IMR-90 (cell line): Measurements from ENCODE around the gene KIF1C. TPM values are rescaled to one million over a fixed set of nuclear protein-coding genes. Genes with fewer than 3 reads are reported as not detected.

Source experiments
- POLR2A ChIP-seq: IDR thresholded peaks from 2 replicates; pipeline ENCODE4 v1.6.1; 2012; ENCODE audit warnings: mild to moderate bottlenecking, low read depth, low read length
- RFX5 ChIP-seq: IDR thresholded peaks from 2 replicates; pipeline ENCODE4 v1.8.0; 2012; ENCODE audit warnings: low read depth, mild to moderate bottlenecking, low read length, moderate library complexity
- polyA plus RNA-seq, 3 experiments: library from polyadenylated mRNA; depleted of rRNA; stranded (reverse); fragments of >200 nt; gene quantifications; 2 replicates each; pipeline ENCODE4 v1.2.3, GENCODE V29; 2012; ENCODE audit warnings: low replicate concordance in 1 of 3
- total RNA-seq: library from RNA; depleted of rRNA; stranded (reverse); fragments of >200 nt; gene quantifications from 2 replicates; pipeline ENCODE4 v1.2.3, GENCODE V29; 2012
- TF ChIP-seq, protein P1 (sequence below): fragments of 150-350 bp; IDR thresholded peaks from 2 replicates; pipeline ENCODE4 v1.6.1; 2017; ENCODE audit warnings: mild to moderate bottlenecking, antibody characterized with exemption, low read length, low read depth

The KIF1C gene
- total and polyA plus RNA-seq, 2 of the 4 experiments (the other 2 are of a cell fraction) = 27.4 to 28.7 TPM

DNA sequence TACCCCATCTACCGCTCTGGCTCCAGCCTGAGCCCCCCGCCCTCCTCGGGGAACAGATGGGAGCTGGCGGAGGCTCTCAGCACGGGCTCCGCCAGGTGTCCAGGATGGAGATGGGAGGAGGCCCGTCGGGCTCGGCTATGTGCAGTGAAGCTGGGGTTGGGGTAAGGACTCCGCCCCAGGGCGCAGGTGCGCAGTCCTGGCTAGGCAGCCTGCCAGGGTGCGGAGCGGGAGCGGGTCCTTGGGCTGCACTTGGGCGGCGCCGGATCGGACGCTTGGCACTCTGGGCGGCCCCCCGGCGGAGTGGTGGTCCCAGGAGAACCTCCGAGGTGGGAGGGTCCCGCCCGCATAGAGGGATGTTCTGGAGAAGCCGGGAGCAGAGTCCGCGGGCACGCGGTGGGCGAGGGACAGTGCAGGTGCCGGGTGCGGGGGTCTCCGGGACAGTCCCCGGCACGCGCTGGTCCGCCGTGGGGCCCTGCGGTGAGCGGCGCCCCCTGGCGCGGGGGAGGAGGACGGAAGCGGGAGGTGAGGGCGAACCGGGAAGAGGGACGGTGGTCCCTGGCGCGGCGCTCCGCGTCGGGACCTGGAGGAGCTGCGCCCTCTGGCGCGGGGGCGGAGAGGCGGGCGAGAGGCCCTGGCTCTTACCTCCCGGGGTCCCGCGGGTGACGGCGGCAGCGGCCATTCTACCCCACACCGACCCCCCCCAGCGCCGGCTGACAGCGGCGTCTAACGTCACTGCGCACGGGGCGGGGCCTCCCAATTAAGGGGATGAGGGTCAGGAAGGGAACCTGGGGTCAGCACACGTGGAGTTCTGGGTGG lies 10.6 kb upstream of the KIF1C start, which contains the start of gene CAMTA2 (continued):
- TF ChIP-seq, protein P1, sequence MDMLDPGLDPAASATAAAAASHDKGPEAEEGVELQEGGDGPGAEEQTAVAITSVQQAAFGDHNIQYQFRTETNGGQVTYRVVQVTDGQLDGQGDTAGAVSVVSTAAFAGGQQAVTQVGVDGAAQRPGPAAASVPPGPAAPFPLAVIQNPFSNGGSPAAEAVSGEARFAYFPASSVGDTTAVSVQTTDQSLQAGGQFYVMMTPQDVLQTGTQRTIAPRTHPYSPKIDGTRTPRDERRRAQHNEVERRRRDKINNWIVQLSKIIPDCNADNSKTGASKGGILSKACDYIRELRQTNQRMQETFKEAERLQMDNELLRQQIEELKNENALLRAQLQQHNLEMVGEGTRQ = peak; percentile 24; the same call in 1 of the 2 replicates
- TF ChIP-seq RFX5 (no peak), POLR2A (no peak)
